ENCODE results near the gene SLIT1. TPM values are rescaled to one million over a fixed set of nuclear protein-coding genes. Genes with fewer than 3 reads are reported as not detected.

Gene SLIT1
- total RNA-seq, 1 donor from 2014 or later = 0.16 TPM

- intact Hi-C loops (cut with DNase I) = loop anchor here (5.0 kb wide), 1 partner anchor 112 kb away; no protein-coding TSS in a partner anchor
- no peak for DNase-seq
- peak; percentile 35 for ATAC-seq (ENCODE audit: poor library complexity)
Measured at GRCh38 chr10:97024168-97025073, 161.3 kb downstream of the SLIT1 start.

GRCh38 chr10:97023401-97024167 lies 162.2 kb downstream of the SLIT1 start:
- DNase-seq (no peak), ATAC-seq (ENCODE audit: poor library complexity) (no peak)
- intact Hi-C loops (cut with DNase I) = no loop called here

- DNase-seq = no peak
- no peak for ATAC-seq (ENCODE audit: poor library complexity)
- intact Hi-C loops (cut with DNase I) = no loop called here
Measured at GRCh38 chr10:97022616-97023015, 163.1 kb downstream of the SLIT1 start.

GRCh38 chr10:97020452-97021400 lies 165.0 kb downstream of the SLIT1 start:
- intact Hi-C loops (cut with DNase I) = no loop called here
- ATAC-seq (ENCODE audit: poor library complexity) (peak; percentile 88), DNase-seq (peak; percentile 67)

GRCh38 chr10:97019213-97019844 lies 166.4 kb downstream of the SLIT1 start:
- intact Hi-C loops (cut with DNase I) = no loop called here
- DNase-seq = no peak

GRCh38 chr10:97018251-97019212 lies 167.2 kb downstream of the SLIT1 start:
- DNase-seq = no peak
- ATAC-seq (ENCODE audit: poor library complexity) = no peak
- intact Hi-C loops (cut with DNase I) = no loop called here

More at GRCh38 chr10:97019213-97019844, 166.4 kb downstream of the SLIT1 start:
- ATAC-seq (ENCODE audit: poor library complexity) = no peak

GRCh38 chr10:97017474-97017903 lies 168.3 kb downstream of the SLIT1 start:
- no peak for DNase-seq
- no peak for ATAC-seq (ENCODE audit: poor library complexity)
- intact Hi-C loops (cut with DNase I) = no loop called here

GRCh38 chr10:97016728-97017473 lies 168.9 kb downstream of the SLIT1 start:
- ATAC-seq (ENCODE audit: poor library complexity) (no peak), DNase-seq (no peak)
- intact Hi-C loops (cut with DNase I) = no loop called here

GRCh38 chr10:97015240-97015639 lies 170.5 kb downstream of the SLIT1 start:
- ATAC-seq (ENCODE audit: poor library complexity) (no peak), DNase-seq (no peak)
- intact Hi-C loops (cut with DNase I) = no loop called here

- ATAC-seq (ENCODE audit: poor library complexity) = no peak
- no peak for DNase-seq
- intact Hi-C loops (cut with DNase I) = no loop called here
Measured at GRCh38 chr10:97013983-97014382, 171.8 kb downstream of the SLIT1 start.

- intact Hi-C loops (cut with DNase I) = no loop called here
- DNase-seq = no peak
- ATAC-seq (ENCODE audit: poor library complexity) = no peak
Measured at GRCh38 chr10:97013568-97013967, 172.2 kb downstream of the SLIT1 start.

GRCh38 chr10:97012470-97012869 lies 173.3 kb downstream of the SLIT1 start:
- intact Hi-C loops (cut with DNase I) = no loop called here
- no peak for DNase-seq
- ATAC-seq (ENCODE audit: poor library complexity) = no peak

- intact Hi-C loops (cut with DNase I) = no loop called here
- no peak for DNase-seq
Measured at GRCh38 chr10:97011397-97011796, 174.4 kb downstream of the SLIT1 start.

GRCh38 chr10:97010695-97011206 lies 175.0 kb downstream of the SLIT1 start:
- ATAC-seq (ENCODE audit: poor library complexity) (no peak), DNase-seq (no peak)
- intact Hi-C loops (cut with DNase I) = no loop called here

More at GRCh38 chr10:97011397-97011796, 174.4 kb downstream of the SLIT1 start:
- ATAC-seq (ENCODE audit: poor library complexity) = no peak

- ATAC-seq (ENCODE audit: poor library complexity) (no peak), DNase-seq (no peak)
- intact Hi-C loops (cut with DNase I) = no loop called here
Measured at GRCh38 chr10:97007417-97007816, 178.3 kb downstream of the SLIT1 start.

- ATAC-seq (ENCODE audit: poor library complexity) (no peak), DNase-seq (no peak)
- intact Hi-C loops (cut with DNase I) = no loop called here
Measured at GRCh38 chr10:97006364-97006763, 179.4 kb downstream of the SLIT1 start.
